Testis (tissue), 3 donors: ENCODE results near the gene TMEM109. TPM values are rescaled to one million over a fixed set of nuclear protein-coding genes. Genes with fewer than 3 reads are reported as not detected.

Source experiments
- DNase-seq: peaks from one replicate; pipeline ENCODE4 v3.0.0-alpha.2; 2019
- H3K27ac ChIP-seq, 2 donors: fragments of 200-600 bp; sonication (generic); one replicate each; pipeline ENCODE4 v1.5.1; 2019
- H3K27me3 ChIP-seq: fragments of 200-600 bp; sonication (generic); one replicate; pipeline ENCODE4 v1.5.1; 2019
- H3K36me3 ChIP-seq: fragments of 200-600 bp; sonication (generic); one replicate; pipeline ENCODE4 v1.5.1; 2017; ENCODE audit warnings: low read depth; ENCODE audit errors: missing control alignments
- H3K4me1 ChIP-seq: fragments of 200-600 bp; sonication (generic); one replicate; pipeline ENCODE4 v1.5.1; 2019
- H3K4me3 ChIP-seq, 2 donors: fragments of 200-600 bp; sonication (generic); one replicate each; pipeline ENCODE4 v1.5.1; 2017 to 2019
- H3K9me3 ChIP-seq: fragments of 200-600 bp; sonication (generic); one replicate; pipeline ENCODE4 v1.5.1; 2017
- POLR2A ChIP-seq: fragments of 450-650 bp; IDR thresholded peaks from one replicate; pipeline ENCODE4 v1.6.1; 2017; ENCODE audit warnings: antibody characterized with exemption, mild to moderate bottlenecking, moderate library complexity
- WGBS, 2 donors: methylation state at CpG; one replicate each; pipeline ENCODE4 v1.1.5; 2018; 5-methylcytosine and 5-hydroxymethylcytosine counted together
- intact Hi-C: fragments of 100-400 bp; cut with DNase I; formaldehyde crosslinking; loops from one replicate; pipeline ENCODE4 v1.15.1; 2023; ENCODE audit warnings: low total_unique reads
- polyA plus RNA-seq: library from polyadenylated mRNA; stranded (reverse); fragments of 350-450 nt; fragmentation: Illumina TruSeq; extraction: RNeasy Lipid Tissue Mini Kit (QIAGEN cat#74804); gene quantifications from one replicate; pipeline ENCODE4 v1.2.3, GENCODE V29; 2014; ENCODE audit warnings: low read depth, low replicate concordance; ENCODE audit not compliant: insufficient read depth
- total RNA-seq, 2 donors: library from RNA; depleted of rRNA; stranded (reverse); fragments of >200 nt; gene quantifications; one replicate each; pipeline ENCODE4 v1.2.3, GENCODE V29; 2016
- TF ChIP-seq, protein P1 (sequence below), 3 experiments: fragments of 450-650 bp in 2 of 3; fragments of 200-600 bp in 1 of 3; sonication (generic) in 1 of 3; IDR thresholded peaks; one replicate each; pipeline ENCODE4 v1.5.1; 2016 to 2019; ENCODE audit warnings: antibody characterized with exemption in 3 of 3, mild to moderate bottlenecking in 2 of 3, moderate library complexity in 1 of 3

TMEM109 gene
- total and polyA plus RNA-seq, 3 donors from 2014 or later, result 28.1 to 59.1 (median 46.7) TPM

DNA sequence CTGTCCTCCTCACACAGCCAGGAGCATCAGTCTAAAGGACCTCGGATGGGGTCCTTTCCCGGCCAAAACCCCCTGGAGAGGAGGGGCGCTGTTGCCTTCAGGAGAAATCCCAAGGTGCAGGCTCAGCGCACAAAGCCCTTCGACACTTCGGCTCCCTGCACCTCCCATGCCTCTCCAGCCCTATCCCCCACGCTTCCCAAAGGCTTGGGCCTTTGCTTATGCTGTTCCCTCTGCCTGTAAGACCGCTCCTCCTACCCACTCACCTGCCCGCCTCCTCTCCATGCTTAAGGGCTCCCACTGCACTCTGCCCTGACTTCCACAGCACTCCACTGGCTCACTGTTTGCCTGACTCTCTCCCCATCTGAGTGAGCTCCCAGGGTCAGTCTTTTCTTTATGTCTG is 24.5 kb downstream of the TMEM109 start:
- Histone ChIP-seq H3K4me3 (no peak overlapping the region), H3K36me3 (no peaks in the 10 kb centered on the region), H3K27ac (no peak overlapping the region), H3K9me3 (no peaks in the 10 kb centered on the region), H3K4me1 (no peaks in the 10 kb centered on the region), H3K27me3 (no peaks in the 10 kb centered on the region)
- DNase-seq, result no peak
- WGBS, 2 donors, result 85 to 87% methylated on average over 9 of the region's 9 CpGs
- intact Hi-C loops, result no loop called here
- TF ChIP-seq POLR2A, result no peak
- TF ChIP-seq, protein P1, sequence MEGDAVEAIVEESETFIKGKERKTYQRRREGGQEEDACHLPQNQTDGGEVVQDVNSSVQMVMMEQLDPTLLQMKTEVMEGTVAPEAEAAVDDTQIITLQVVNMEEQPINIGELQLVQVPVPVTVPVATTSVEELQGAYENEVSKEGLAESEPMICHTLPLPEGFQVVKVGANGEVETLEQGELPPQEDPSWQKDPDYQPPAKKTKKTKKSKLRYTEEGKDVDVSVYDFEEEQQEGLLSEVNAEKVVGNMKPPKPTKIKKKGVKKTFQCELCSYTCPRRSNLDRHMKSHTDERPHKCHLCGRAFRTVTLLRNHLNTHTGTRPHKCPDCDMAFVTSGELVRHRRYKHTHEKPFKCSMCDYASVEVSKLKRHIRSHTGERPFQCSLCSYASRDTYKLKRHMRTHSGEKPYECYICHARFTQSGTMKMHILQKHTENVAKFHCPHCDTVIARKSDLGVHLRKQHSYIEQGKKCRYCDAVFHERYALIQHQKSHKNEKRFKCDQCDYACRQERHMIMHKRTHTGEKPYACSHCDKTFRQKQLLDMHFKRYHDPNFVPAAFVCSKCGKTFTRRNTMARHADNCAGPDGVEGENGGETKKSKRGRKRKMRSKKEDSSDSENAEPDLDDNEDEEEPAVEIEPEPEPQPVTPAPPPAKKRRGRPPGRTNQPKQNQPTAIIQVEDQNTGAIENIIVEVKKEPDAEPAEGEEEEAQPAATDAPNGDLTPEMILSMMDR (IDR thresholded peaks at IDR 0.05), result no peak

DNA sequence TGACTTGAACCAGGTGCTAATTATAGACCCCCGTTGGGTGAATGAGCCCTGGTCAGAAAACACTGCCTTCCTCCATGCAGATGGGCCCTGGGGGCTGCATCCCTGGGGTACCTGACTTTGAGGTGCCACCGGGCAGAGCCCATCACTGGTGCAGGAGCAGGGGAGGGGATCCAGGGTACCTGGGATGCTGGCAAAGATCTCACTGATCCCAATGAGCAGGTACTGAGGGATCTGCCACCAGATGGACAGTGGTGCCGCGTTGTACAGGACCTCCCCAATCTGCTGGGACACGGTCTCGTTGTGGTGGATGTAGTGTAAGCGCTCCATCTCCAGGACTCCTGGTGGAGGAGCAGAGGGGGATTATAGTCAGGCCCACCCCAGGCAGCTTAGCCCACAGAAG is 25.3 kb downstream of the TMEM109 start:
- 87 to 91% methylated on average over 7 of the region's 7 CpGs for WGBS, 2 donors
- H3K27ac ChIP-seq, result no peak overlapping the region
- no peak for DNase-seq
- no peak overlapping the region for H3K4me3 ChIP-seq
- H3K36me3 ChIP-seq, result no peaks in the 10 kb centered on the region
- H3K4me1 ChIP-seq, result no peaks in the 10 kb centered on the region
- TF ChIP-seq POLR2A, result no peak
- TF ChIP-seq, protein P1 (IDR thresholded peaks at IDR 0.05), result no peak
- H3K27me3 ChIP-seq, result no peaks in the 10 kb centered on the region
- H3K9me3 ChIP-seq, result no peaks in the 10 kb centered on the region
- intact Hi-C loops, result no loop called here

DNA sequence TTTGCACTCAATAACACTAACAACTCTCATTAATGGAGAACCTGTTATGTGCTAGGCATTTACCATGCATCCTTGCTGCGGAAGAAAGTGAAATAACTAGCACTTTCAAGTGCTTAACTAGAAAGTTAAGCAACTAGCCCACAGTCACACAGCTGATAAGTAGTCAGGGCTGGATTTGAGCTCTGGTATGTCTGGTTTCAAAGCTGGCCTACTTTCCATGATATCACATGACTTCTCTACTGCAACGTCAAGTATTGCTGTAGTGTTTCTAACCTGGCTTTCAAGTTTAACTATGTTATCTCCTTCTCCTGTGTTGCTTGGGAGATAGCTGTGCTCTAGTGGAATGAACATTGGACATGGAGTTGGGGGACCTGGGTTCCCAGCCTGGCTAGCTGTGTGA is 25.9 kb downstream of the TMEM109 start:
- no peak for TF ChIP-seq POLR2A
- TF ChIP-seq, protein P1 (IDR thresholded peaks at IDR 0.05), result no peak
- intact Hi-C loops, result no loop called here
- 64 to 67% methylated on average over 2 of the region's 2 CpGs for WGBS, 2 donors
- Histone ChIP-seq H3K4me3 (no peak overlapping the region), H3K4me1 (no peaks in the 10 kb centered on the region), H3K27ac (no peak overlapping the region), H3K36me3 (no peaks in the 10 kb centered on the region), H3K27me3 (no peaks in the 10 kb centered on the region), H3K9me3 (no peaks in the 10 kb centered on the region)
- no peak for DNase-seq

DNA sequence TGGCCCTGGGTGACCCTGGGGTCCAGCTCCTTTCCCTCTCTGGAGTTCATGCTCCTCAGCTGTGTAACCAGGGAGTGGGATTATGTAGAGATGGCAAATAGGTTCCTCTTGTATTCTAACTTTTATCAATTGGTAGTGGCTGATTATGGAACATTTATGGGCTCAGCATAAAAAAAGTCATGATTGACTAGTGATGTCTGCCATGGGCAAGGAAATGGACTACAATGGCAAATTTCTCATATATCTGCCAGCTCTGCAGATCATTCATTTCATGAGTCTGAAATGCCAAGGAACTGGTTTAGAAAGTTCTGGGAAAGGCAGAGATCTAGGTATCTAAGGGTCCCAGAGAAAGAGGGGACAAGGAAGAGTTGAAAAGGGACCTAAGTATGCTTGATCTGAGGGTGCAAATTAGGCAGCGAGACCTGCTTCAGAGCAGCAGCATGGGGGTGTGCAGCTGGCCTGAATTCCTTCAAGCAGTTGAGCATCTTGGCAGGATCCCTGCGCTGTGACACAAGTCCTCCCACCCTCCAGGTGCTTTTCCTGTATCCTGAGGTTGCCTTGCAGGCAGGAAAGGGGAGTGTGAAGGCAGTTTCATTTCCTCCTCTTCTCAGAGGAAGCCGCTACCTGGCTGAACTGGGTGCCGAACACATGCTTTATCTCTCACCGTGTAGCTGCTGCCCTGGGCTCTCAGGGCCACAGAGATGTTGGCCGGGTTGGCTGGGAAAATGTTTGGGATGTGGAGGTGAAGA is 27.6 kb downstream of the TMEM109 start:
- no peak for TF ChIP-seq POLR2A
- TF ChIP-seq, protein P1 (IDR thresholded peaks at IDR 0.05), result no peak
- Histone ChIP-seq H3K27ac (no peak overlapping the region), H3K9me3 (no peaks in the 10 kb centered on the region), H3K4me3 (no peak overlapping the region), H3K27me3 (no peaks in the 10 kb centered on the region), H3K36me3 (no peaks in the 10 kb centered on the region), H3K4me1 (no peaks in the 10 kb centered on the region)
- no peak for DNase-seq
- WGBS, 2 donors, result 84 to 87% methylated on average over 2 to 6 of the region's 6 CpGs
- intact Hi-C loops, result no loop called here

DNA sequence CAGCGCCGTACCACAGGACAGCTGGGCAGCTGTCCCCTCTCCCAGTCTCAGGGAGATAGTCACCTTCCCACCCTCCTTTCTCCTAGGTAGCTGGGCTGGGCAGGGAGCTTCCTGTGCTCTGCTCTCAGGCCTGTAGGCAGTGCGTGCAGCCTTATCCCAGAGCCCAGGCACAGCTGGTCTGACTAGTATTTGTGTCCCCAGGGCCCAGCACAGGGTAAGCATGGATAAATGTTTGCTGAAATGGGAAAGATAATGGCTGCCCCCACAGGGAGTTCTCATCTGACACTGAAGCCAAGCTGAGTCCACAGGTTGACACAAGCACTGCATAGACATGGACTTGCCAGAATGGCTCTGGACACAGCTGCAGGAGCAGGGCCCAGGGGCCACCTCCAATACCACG is 28.3 kb downstream of the TMEM109 start:
- no peak for TF ChIP-seq POLR2A
- TF ChIP-seq, protein P1 (IDR thresholded peaks at IDR 0.05), result no peak
- H3K4me3 ChIP-seq, result no peak overlapping the region
- no peaks in the 10 kb centered on the region for H3K36me3 ChIP-seq
- DNase-seq, result no peak
- intact Hi-C loops, result no loop called here
- H3K27ac ChIP-seq, result no peak overlapping the region
- no peaks in the 10 kb centered on the region for H3K9me3 ChIP-seq
- no peaks in the 10 kb centered on the region for H3K27me3 ChIP-seq
- WGBS, 2 donors, result 81 to 98% methylated on average over 4 of the region's 4 CpGs
- H3K4me1 ChIP-seq, result no peaks in the 10 kb centered on the region
